H1 (cell line): ENCODE data around the gene SOBP. TPM values are rescaled to one million over a fixed set of nuclear protein-coding genes. Genes with fewer than 3 reads are reported as not detected.

Experiments used
- BCL11A ChIP-seq, 2 experiments: IDR thresholded peaks; one replicate each; pipeline ENCODE4 v1.6.1; 2011; ENCODE audit warnings: low read depth in 2 of 2, low read length in 2 of 2, mild to moderate bottlenecking in 2 of 2
- CEBPB ChIP-seq: IDR thresholded peaks from 2 replicates; pipeline ENCODE4 v1.6.1; 2012; ENCODE audit warnings: low read depth, low read length
- CHD2 ChIP-seq: IDR thresholded peaks from 2 replicates; pipeline ENCODE4 v1.6.1; 2012; ENCODE audit warnings: low read length, improper control_type of control experiment
- CREB1 ChIP-seq: IDR thresholded peaks from 2 replicates; pipeline ENCODE4 v1.6.1; 2012; ENCODE audit warnings: inconsistent platforms
- EP300 ChIP-seq, 2 experiments: IDR thresholded peaks; 1 replicate in 1 of 2; 2 replicates in 1 of 2; pipeline ENCODE4 v1.6.1; 2011 to 2012; ENCODE audit warnings: low read depth in 2 of 2, low read length in 2 of 2, mild to moderate bottlenecking in 2 of 2, borderline replicate concordance in 1 of 2, inconsistent platforms in 1 of 2, moderate library complexity in 1 of 2
- EZH2 ChIP-seq: fragments of 200-600 bp; sonication (generic); IDR thresholded peaks from 2 replicates; pipeline ENCODE4 v1.7.1; 2012; ENCODE audit warnings: low read depth, mild to moderate bottlenecking, moderate library complexity, low read length, inconsistent platforms; ENCODE audit not compliant: severe bottlenecking
- JUN ChIP-seq: IDR thresholded peaks from 2 replicates; pipeline ENCODE4 v1.6.1; 2011; ENCODE audit warnings: low read depth, mild to moderate bottlenecking, improper control_type of control experiment, low read length
- KDM5A ChIP-seq: fragments of 200-600 bp; IDR thresholded peaks from 2 replicates; pipeline ENCODE4 v1.7.1; 2012; ENCODE audit warnings: mild to moderate bottlenecking, low read length, inconsistent platforms, mixed read lengths
- NANOG ChIP-seq: IDR thresholded peaks from 2 replicates; pipeline ENCODE4 v1.6.1; 2011; ENCODE audit warnings: low read length, low read depth, mild to moderate bottlenecking, inconsistent platforms; ENCODE audit not compliant: insufficient read depth, poor library complexity, severe bottlenecking
- POLR2A ChIP-seq, 2 experiments: IDR thresholded peaks; 1 replicate in 1 of 2; 2 replicates in 1 of 2; pipeline ENCODE4 v1.6.1; 2011; ENCODE audit warnings: low read depth in 2 of 2, low read length in 2 of 2, mild to moderate bottlenecking in 2 of 2; ENCODE audit errors: control extremely low read depth in 1 of 2
- SAP30 ChIP-seq: fragments of 300-600 bp; sonication (generic); IDR thresholded peaks from 2 replicates; pipeline ENCODE4 v1.7.1; 2012; ENCODE audit warnings: low read length, moderate library complexity, mild to moderate bottlenecking, inconsistent platforms; ENCODE audit not compliant: insufficient read depth, insufficient replicate concordance
- SIN3A ChIP-seq, 2 experiments: IDR thresholded peaks in 1 of 2; conservative IDR thresholded peaks in 1 of 2; 2 replicates each; pipeline ENCODE4 v1.6.1; 2011 to 2012; ENCODE audit warnings: low read length in 2 of 2, improper control_type of control experiment in 1 of 2, low read depth in 1 of 2, mild to moderate bottlenecking in 1 of 2
- SIX5 ChIP-seq: IDR thresholded peaks from 2 replicates; pipeline ENCODE4 v1.6.1; 2011; ENCODE audit warnings: mild to moderate bottlenecking, low read depth, low read length
- SP1 ChIP-seq: IDR thresholded peaks from 2 replicates; pipeline ENCODE4 v1.6.1; 2011; ENCODE audit warnings: low read depth, low read length
- USF2 ChIP-seq: IDR thresholded peaks from 2 replicates; pipeline ENCODE4 v1.6.1; 2011; ENCODE audit warnings: low read length, improper control_type of control experiment
- polyA plus RNA-seq, 7 experiments: library from polyadenylated mRNA; depleted of rRNA in 3 of 7; stranded (reverse) in 5 of 7; unstranded in 2 of 7; fragments of >200 nt in 5 of 7; fragments of 200-250 nt in 2 of 7; gene quantifications; 1 replicate in 5 of 7; 2 replicates in 1 of 7; 4 replicates in 1 of 7; pipeline versions ENCODE4 v1.2.1 to v1.2.3, GENCODE V29; 2011 to 2013; ENCODE audit warnings: missing spikeins in 2 of 7, mixed read lengths in 2 of 7
- total RNA-seq: library from RNA; stranded (reverse); fragmentation: NEBNext Ultra II Directional; extraction: Animal tissue kit (Norgen Biotek cat#: 25700); gene quantifications from 2 replicates; pipeline ENCODE4 v1.2.1, GENCODE V29; 2021

Gene SOBP
- total and polyA plus RNA-seq, 2 of the 8 experiments (the other 6 are each of a cell fraction or from before 2014, with no cell fraction given): 0.45 to 6.2 TPM

DNA sequence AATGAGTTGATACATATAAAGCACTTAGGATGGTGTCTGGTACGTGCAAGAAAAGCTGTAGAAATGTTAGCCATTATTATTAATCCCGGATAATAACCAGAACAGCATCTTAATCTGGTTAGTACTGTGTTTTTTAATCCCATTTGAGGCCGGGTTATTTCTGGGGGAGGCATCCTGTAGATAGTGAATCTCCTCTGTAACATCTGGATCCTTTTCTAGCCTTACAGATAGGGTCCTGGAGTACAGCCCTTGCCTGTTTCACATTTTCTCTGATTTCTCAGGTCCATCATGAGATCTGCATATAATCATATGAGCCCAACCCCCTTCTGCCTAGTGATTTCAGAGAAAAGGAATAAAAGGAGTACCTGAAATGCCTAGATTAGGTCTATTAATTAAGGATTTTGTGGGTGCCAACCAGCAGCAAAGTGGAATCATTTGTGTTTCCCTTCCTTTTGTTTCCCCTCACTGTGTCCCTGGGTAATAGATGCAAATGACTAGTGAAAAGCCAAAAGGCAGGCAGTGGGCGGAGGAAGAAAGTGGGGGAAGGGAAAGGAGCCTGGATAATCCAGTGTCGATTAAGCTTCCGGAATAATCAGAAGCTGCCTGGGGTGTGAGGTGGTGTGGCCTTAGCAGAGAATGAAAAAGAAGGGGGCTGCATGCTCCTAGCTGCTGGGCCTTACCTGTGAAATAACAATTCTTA lies 88.9 kb downstream of the SOBP start (continued):
- no peak for TF ChIP-seq USF2
- no peak for TF ChIP-seq POLR2A (IDR thresholded peaks at IDR 0.05; ENCODE audit: control extremely low read depth in 1 of 2, low read depth in 2 of 2, low read length in 2 of 2)
- TF ChIP-seq EZH2: no peak
- TF ChIP-seq CHD2: peak; percentile 43; the same call in 1 of the 2 replicates
- no peak for TF ChIP-seq NANOG
- TF ChIP-seq SP1: peak; percentile 83
- no peak for TF ChIP-seq JUN
- TF ChIP-seq CREB1: no peak
- TF ChIP-seq SAP30: no peak
- no peak for TF ChIP-seq SIN3A (conservative IDR thresholded peaks at IDR 0.05 in 1 of 2, IDR thresholded peaks at IDR 0.05 in 1 of 2; ENCODE audit: low read depth in 1 of 2, low read length in 2 of 2)
- no peak for TF ChIP-seq CEBPB
- TF ChIP-seq BCL11A (IDR thresholded peaks at IDR 0.05; ENCODE audit: low read depth in 2 of 2, low read length in 2 of 2): no peak
- TF ChIP-seq EP300 (IDR thresholded peaks at IDR 0.05; ENCODE audit: borderline replicate concordance in 1 of 2, low read depth in 2 of 2, low read length in 2 of 2): no peak
- no peak for TF ChIP-seq KDM5A
- no peak for TF ChIP-seq SIX5
